Panc1 (cell line): Measurements from ENCODE around the gene GABRD. TPM values are rescaled to one million over a fixed set of nuclear protein-coding genes. Genes with fewer than 3 reads are reported as not detected.

ENCODE experiments used
- ATAC-seq: fragments of 200-7000 bp; cut with Tn5 transposase; 2 replicates; pipeline ENCODE4 v1.9.1; 2020; ENCODE audit warnings: mild to moderate bottlenecking, moderate library complexity
- BruUV-seq: library from RNA; stranded (reverse); fragments of 400-500 nt; replicated peaks from 2 replicates; lab custom pipeline; 2021; lab: Mats Ljungman, UMichigan
- CTCF ChIA-PET: fragments of 300-600 bp; sonication (Branson Sonifier 250); formaldehyde crosslinking; loops from one replicate; lab custom pipeline; 2022; ENCODE audit warnings: antibody characterized with exemption; lab: Charles Lee
- POLR2A ChIA-PET: fragments of 300-600 bp; sonication (Branson Sonifier 250); formaldehyde crosslinking; loops from one replicate; lab custom pipeline; 2022; ENCODE audit warnings: antibody characterized with exemption; lab: Charles Lee
- DNase-seq: peaks from one replicate; pipeline ENCODE4 v3.0.0-alpha.2; 2010; ENCODE audit warnings: low read depth, low spot score
- H3K27ac ChIP-seq: 2 replicates; pipeline ENCODE4 v1.5.1; 2011; ENCODE audit warnings: mild to moderate bottlenecking, low read length, inconsistent platforms
- H3K27me3 ChIP-seq: fragments of 200-500 bp; sonication (Bioruptor generic); 2 replicates; pipeline ENCODE4 v1.6.0; 2014; ENCODE audit warnings: low read length, inconsistent platforms; ENCODE audit not compliant: control insufficient read depth, insufficient read depth
- H3K36me3 ChIP-seq: fragments of 200-500 bp; sonication (Bioruptor generic); 2 replicates; pipeline ENCODE4 v1.5.1; 2014; ENCODE audit warnings: inconsistent platforms, mild to moderate bottlenecking, low read length, moderate library complexity; ENCODE audit not compliant: control insufficient read depth, insufficient read depth
- H3K4me1 ChIP-seq: 2 replicates; pipeline ENCODE4 v1.5.1; 2011; ENCODE audit warnings: inconsistent platforms, mild to moderate bottlenecking, low read length, moderate library complexity; ENCODE audit not compliant: control insufficient read depth, insufficient read depth
- H3K4me3 ChIP-seq, 2 experiments: 2 replicates each; pipeline ENCODE4 v1.5.1; 2011 to 2012; ENCODE audit warnings: low read depth in 2 of 2, low read length in 2 of 2, mild to moderate bottlenecking in 2 of 2, inconsistent platforms in 1 of 2, moderate library complexity in 1 of 2
- H3K9me3 ChIP-seq: fragments of 200-500 bp; sonication (Bioruptor generic); 2 replicates; pipeline ENCODE4 v1.5.1; 2014; ENCODE audit warnings: low read depth, mild to moderate bottlenecking, inconsistent platforms, low read length, moderate library complexity; ENCODE audit not compliant: control insufficient read depth, insufficient read depth
- CTCF ChIP-seq: fragments of 450-650 bp; IDR thresholded peaks from 2 replicates; pipeline ENCODE4 v1.5.1; 2017; ENCODE audit warnings: mild to moderate bottlenecking
- POLR2AphosphoS5 ChIP-seq: IDR thresholded peaks from 2 replicates; pipeline ENCODE4 v1.6.1; 2012; ENCODE audit warnings: mild to moderate bottlenecking, low read depth, low read length, moderate library complexity
- REST ChIP-seq, 2 experiments: IDR thresholded peaks; 2 replicates each; pipeline ENCODE4 v1.6.1; 2011 to 2012; ENCODE audit warnings: low read depth in 2 of 2, control low read depth in 1 of 2, low read length in 1 of 2, mild to moderate bottlenecking in 1 of 2, moderate library complexity in 1 of 2; ENCODE audit not compliant: insufficient read depth in 1 of 2
- SIN3A ChIP-seq: IDR thresholded peaks from 2 replicates; pipeline ENCODE4 v1.6.1; 2012; ENCODE audit warnings: low read depth, mild to moderate bottlenecking, low read length, moderate library complexity, borderline replicate concordance; ENCODE audit not compliant: insufficient read depth
- TCF7L2 ChIP-seq: IDR thresholded peaks from 2 replicates; pipeline ENCODE4 v1.6.1; 2011; ENCODE audit warnings: mild to moderate bottlenecking, low read depth, low read length, inconsistent platforms
- in situ Hi-C: cut with HindIII; loops from 2 replicates; pipeline ENCODE4 v1.10.0; 2016; ENCODE audit warnings: low sequenced_read_pairs, low pct_unique_long_range_greater_than_20kb
- intact Hi-C: fragments of 100-400 bp; cut with micrococcal nuclease; formaldehyde crosslinking; loops from one replicate; pipeline ENCODE4 v1.10.0; 2022; ENCODE audit not compliant: unreplicated experiment
- total RNA-seq: library from RNA; stranded (reverse); gene quantifications from one replicate; pipeline ENCODE4 v1.2.1, GENCODE V29; 2021; ENCODE audit not compliant: unreplicated experiment

Gene GABRD
- total RNA-seq, 1 experiment from 2014 or later = 3.0 TPM

- no peaks in the 10 kb centered on the region for H3K36me3 ChIP-seq
- intact Hi-C loops = no loop called here
- H3K4me1 ChIP-seq = 0 out of 2 replicates have a peak, but pooled peaks cover 2% of the 10 kb centered on the region
- DNase-seq = no peak
- POLR2A ChIA-PET = no interaction called here
- no peak for TF ChIP-seq POLR2AphosphoS5
- in situ Hi-C loops = no loop called here
- H3K27me3 ChIP-seq = no peaks in the 10 kb centered on the region
- no peak overlapping the region for H3K4me3 ChIP-seq
- BruUV-seq = no TSS peak
- no peak overlapping the region for H3K27ac ChIP-seq
- CTCF ChIA-PET = no interaction called here
- no peak for ATAC-seq
- 0 out of 2 replicates have a peak, but pooled peaks cover 6% of the 10 kb centered on the region for H3K9me3 ChIP-seq
Observed at GRCh38 chr1:2074944-2075740, 56.0 kb downstream of the GABRD start.

- DNase-seq (no peak), ATAC-seq (no peak)
- CTCF ChIA-PET = no interaction called here
- 0 out of 2 replicates have a peak, but pooled peaks cover 6% of the 10 kb centered on the region for H3K9me3 ChIP-seq
- in situ Hi-C loops (no loop called here), intact Hi-C loops (no loop called here)
- no TSS peak for BruUV-seq
- no peaks in the 10 kb centered on the region for H3K36me3 ChIP-seq
- H3K4me3 ChIP-seq = no peak overlapping the region
- no peaks in the 10 kb centered on the region for H3K27me3 ChIP-seq
- POLR2A ChIA-PET = no interaction called here
- TF ChIP-seq REST (IDR thresholded peaks at IDR 0.05; ENCODE audit: insufficient read depth in 1 of 2, low read depth in 2 of 2, low read length in 1 of 2) (no peak), TCF7L2 (no peak), CTCF (no peak), POLR2AphosphoS5 (no peak), SIN3A (no peak)
- no peak overlapping the region for H3K27ac ChIP-seq
- H3K4me1 ChIP-seq = 0 out of 2 replicates have a peak, but pooled peaks cover 2% of the 10 kb centered on the region
Observed at GRCh38 chr1:2076826-2077225, 57.7 kb downstream of the GABRD start.

- ChIA-PET CTCF (no interaction called here), POLR2A (no interaction called here)
- no peak for DNase-seq
- in situ Hi-C loops (no loop called here), intact Hi-C loops (no loop called here)
- no peaks in the 10 kb centered on the region for H3K27me3 ChIP-seq
- no peak for ATAC-seq
- H3K27ac ChIP-seq = no peak overlapping the region
- no peaks in the 10 kb centered on the region for H3K36me3 ChIP-seq
- H3K4me3 ChIP-seq = no peak overlapping the region
- no TSS peak for BruUV-seq
- TF ChIP-seq CTCF (no peak), POLR2AphosphoS5 (no peak), SIN3A (no peak), REST (IDR thresholded peaks at IDR 0.05; ENCODE audit: insufficient read depth in 1 of 2, low read depth in 2 of 2, low read length in 1 of 2) (no peak), TCF7L2 (no peak)
- 0 out of 2 replicates have a peak, but pooled peaks cover 2% of the 10 kb centered on the region for H3K4me1 ChIP-seq
- H3K9me3 ChIP-seq = 0 out of 2 replicates have a peak, but pooled peaks cover 6% of the 10 kb centered on the region
Observed at GRCh38 chr1:2078170-2078569, 59.0 kb downstream of the GABRD start.
